GM15510 (cell line): ENCODE results near the gene SLIT3.

Experiments used
- POLR2A ChIP-seq: IDR thresholded peaks from 3 replicates; pipeline ENCODE4 v1.6.1; 2011; ENCODE audit warnings: borderline replicate concordance; ENCODE audit not compliant: insufficient read length; ENCODE audit errors: extremely low read depth

The SLIT3 gene

DNA sequence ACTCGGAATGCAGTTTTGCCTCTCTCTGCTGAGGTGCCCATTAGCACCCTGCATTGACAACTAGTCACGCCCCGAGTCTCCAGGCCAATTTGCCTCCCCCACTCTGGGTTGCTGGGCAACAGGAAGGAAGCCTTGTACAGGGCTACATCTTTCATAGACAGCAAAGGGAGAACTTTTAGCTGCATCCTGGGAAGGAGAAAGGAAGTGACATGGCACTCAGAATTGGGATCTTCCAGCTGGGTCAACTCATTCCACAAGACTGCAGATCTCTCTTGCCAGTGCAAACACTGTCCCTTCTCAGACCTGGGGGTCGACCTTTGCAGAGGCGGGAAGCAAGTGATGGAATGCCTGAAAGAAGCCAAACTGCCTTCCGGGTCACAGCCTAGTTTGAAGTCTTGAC lies 282.0 kb downstream of the SLIT3 start:
- no peak for TF ChIP-seq POLR2A

- no peak for TF ChIP-seq POLR2A
Observed at GRCh38 chr5:169015991-169016390, 284.9 kb downstream of the SLIT3 start.

DNA sequence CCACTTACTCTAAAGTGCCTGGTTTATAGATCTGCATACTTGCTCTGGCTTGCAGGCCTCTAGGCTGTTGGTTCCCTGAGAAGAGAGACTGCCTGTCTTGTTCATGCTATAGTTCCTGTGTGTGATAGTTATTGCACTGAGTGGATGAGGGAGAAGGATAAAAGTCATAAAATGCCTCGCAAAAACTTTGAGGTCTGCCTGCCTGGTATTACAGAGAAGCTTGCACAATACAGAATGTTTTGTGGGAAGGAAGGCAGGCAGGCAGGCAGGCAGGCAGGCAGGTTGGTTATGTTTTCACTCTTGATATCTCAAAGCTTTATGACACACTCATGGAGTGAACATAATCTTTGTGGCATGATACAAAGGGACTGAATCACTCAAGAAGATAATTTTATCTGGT lies 287.1 kb downstream of the SLIT3 start:
- TF ChIP-seq POLR2A: no peak

- no peak for TF ChIP-seq POLR2A
Observed at GRCh38 chr5:169013208-169013728, 287.7 kb downstream of the SLIT3 start.

GRCh38 chr5:169012450-169012849 lies 288.5 kb downstream of the SLIT3 start:
- TF ChIP-seq POLR2A: no peak

DNA sequence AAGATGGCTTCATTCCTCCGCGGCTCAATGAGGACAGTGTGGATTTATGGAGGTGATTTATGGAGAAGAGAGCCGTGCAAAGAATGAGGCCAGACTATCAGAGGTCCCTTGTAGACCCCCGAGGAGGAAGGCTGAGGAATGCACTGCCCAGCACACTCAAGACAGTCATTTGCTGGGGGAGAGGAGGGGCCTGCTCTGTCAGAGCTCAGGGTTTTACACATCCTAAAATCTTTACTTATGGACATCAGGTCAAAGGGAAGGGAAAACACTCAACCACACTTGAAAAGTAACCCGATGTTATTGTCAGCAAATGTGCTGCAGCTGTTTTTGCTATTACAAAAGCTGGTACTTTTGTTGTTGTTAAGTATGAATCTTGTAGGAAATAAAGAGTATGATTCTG lies 289.5 kb downstream of the SLIT3 start:
- TF ChIP-seq POLR2A: no peak

DNA sequence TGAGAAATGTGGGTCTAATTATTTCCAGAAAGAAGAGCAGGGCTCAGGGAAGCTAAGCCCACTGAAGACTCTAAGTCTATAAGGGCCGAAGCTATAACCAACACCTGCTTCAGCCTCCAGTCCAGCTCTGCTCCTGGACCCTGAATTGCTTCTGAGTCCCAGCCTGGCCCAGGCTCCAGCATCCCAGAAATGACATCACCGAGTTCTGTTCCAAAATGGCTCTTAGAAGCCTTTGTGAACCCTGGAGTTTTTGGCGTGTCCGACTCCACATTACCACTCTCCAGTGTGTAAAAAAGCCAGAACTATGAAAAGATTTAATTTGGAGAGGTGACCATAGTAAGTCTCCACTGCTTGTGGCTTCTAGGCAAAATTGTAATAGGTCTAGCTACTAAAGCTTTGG lies 289.9 kb downstream of the SLIT3 start:
- TF ChIP-seq POLR2A: no peak

- no peak for TF ChIP-seq POLR2A
Observed at GRCh38 chr5:169009123-169009522, 291.8 kb downstream of the SLIT3 start.

DNA sequence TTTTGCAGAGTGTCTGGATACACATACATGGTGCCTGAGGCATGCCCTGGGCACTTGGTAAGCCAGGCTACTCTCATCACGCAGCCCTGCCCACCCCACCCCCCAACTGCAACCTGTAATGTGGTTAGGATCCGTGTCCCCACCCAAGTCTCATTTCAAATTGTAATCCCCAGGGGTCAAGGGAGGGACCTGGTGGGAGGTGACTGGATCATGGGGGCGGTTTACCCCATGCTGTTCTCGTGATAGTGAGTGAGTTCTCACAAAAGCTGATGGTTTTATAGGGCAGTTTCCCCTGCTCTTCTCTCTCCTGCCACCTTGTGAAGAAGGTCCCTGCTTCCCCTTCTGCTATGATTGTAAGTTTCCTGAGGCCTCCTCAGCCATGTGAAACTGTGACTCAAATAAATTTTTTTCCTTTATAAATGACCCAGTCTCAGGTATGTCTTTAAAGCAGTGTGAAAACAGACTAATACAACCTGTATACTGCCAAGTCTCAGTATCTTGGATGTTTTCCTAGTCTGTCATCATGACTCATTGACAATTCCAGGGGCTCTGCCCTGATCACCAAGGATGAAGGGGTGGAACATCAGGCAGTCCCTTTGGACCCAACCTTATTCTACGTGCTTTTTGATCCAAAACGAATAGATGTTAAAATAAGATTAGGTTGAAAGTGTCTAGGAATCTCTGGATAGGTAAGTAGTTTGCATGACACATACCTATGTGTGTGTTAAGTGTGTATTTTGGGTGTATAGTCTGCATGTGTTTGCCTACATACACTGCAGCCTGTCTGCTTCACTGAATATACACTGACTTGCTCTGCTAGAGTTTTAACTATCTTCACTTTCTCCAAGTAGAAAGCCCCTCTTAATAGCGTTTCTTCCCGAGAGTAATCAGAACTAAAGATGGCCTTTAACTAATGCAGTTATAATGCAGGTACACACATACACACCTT lies 293.8 kb downstream of the SLIT3 start:
- TF ChIP-seq POLR2A: no peak

DNA sequence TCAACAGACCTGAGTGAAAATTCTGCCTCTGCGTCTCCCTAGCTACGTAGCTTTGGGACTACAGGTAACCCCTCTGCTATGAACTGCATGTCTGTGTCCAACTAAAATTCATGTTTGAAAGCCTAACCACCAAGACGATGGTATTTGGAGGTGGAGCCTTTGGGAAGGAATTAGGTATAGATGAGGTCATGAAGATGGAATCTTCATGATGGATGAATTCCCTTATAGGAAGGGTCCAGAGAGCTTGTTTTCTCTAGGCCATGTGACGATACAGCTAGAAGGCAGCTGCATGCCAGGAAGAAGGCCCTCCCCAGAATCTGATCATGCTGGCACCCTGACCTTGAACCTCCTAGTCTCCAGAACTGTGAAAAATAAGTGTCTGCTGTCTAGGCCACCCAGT lies 296.4 kb downstream of the SLIT3 start:
- TF ChIP-seq POLR2A: no peak

DNA sequence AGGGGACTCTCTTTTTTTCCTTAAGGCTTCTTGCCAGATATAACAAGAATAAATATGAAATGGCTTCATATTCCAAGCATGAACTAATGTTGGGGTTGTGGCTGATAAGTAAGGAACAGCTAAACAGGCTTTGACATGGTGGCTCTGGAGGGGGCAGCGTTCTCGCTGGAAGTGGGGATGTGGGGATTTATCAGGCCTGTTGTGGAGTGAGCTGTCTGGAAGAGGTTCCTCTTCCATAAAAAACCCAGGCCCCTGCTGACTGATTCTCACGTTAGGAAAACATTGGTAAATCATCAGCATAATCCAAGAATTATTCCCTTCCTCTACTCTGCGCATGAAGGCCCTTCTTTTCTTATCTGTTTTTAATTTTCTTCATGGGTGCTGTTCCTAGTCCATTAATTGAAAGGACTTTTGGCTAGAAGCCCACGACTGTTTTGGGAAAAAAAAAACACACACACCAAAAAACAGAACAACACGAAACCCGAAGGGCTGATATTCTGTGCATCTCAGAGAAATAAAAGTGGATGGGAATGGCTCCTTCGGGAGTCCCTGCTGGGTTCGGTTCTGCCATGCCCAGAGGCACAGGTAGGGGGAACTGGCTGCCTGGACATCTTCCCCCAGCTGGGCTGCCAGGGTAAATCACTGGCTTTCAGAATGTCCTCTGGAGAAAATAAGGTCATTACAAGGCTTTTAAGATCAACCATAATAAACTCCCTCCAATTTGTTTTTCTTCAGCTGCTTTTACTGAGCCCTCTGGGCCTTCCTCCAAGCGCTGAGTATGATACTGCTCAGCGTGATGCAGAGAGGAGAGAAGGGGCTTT lies 297.0 kb downstream of the SLIT3 start:
- no peak for TF ChIP-seq POLR2A

DNA sequence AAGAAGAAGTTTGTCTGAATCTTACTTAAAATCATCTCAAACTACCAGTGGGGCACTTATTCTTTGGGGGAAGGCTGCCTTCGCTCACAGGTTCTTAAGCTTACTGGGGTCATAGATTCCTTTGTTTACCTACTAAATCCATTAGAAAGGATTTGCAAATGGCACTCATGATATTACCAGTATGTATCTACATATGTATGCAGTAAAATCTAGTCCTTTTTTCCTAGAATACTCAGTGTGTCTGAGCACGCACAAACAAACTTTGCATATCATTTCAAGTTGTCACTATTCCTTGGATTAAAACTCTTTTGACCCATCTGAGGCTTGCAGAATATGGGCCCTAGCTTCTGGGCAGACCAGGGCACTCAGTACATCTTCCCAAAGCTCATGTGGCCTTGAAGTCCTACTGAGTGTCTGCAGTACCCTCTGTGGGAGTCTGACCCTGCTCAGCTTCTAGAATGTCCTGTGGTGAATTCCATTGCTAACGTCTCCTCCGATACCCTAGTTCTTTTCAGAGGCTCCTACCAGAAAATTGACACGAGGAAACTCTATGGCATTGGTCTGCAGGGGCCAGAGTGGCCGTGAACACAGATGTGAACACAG lies 297.9 kb downstream of the SLIT3 start:
- TF ChIP-seq POLR2A: no peak

- no peak for TF ChIP-seq POLR2A
Observed at GRCh38 chr5:169001394-169001793, 299.5 kb downstream of the SLIT3 start.

DNA sequence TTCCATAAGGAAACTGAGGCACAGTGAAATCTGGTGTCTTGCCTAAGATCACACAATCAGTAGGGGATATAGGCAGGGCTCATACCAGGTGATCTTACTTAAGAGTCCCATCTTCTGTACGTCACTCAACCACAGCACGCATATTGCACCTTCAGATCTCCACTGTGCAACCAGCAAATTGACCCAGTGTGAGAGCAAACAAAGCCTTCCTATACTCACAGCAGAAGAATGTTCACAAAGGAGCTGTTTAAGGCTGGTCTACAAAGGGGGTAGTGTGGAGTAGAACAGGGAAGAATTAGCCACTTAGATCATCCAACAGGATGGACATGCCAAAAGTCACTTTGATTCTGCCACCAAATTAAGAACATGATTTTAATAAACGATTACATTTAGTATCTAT lies 305.9 kb downstream of the SLIT3 start:
- no peak for TF ChIP-seq POLR2A

GRCh38 chr5:168992687-168993086 lies 308.3 kb downstream of the SLIT3 start:
- TF ChIP-seq POLR2A: no peak
